ENCODE measurements around the gene NF1. TPM values are rescaled to one million over a fixed set of nuclear protein-coding genes. Genes with fewer than 3 reads are reported as not detected.
"Not testable (repeated sequence)": the region's sequence is repeated elsewhere in the genome, so short reads cannot be mapped to it uniquely, and the experiment has no call there.

NF1 gene
- total RNA-seq, 1 donor from 2014 or later = 69.9 TPM

DNA sequence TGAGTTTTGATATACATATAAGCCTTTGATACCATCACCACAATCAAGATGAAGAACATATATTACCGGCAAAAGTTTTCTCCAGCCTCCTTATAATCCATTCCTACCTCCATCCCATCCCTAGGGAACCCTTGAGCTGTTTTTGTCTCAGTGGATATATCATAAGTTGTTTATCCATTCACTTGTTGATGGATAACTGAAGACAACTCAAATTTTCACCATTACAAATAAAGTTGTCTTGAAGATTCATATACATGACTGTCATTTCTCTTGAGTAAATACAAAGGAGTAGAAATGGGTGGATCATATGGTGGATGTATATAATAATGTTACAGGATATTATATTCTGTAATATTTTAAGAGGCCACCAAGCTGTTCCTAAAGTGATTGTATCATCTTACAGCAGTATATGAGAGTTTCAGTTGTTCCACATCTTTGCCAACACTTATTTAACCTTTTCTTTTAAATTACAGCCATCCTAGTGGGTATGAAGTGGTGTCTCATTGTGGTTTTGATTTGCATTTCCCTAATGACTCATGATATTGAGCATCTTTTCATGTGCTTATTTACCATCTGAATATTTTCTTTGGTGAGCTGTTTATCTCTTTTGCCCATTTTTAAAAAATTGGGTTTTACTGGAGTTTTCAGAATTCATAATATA, 17.4 kb downstream of the NF1 start:
- DNase-seq (ENCODE audit: extremely low spot score, unreplicated experiment) = no peak
- TF ChIP-seq, protein P1, sequence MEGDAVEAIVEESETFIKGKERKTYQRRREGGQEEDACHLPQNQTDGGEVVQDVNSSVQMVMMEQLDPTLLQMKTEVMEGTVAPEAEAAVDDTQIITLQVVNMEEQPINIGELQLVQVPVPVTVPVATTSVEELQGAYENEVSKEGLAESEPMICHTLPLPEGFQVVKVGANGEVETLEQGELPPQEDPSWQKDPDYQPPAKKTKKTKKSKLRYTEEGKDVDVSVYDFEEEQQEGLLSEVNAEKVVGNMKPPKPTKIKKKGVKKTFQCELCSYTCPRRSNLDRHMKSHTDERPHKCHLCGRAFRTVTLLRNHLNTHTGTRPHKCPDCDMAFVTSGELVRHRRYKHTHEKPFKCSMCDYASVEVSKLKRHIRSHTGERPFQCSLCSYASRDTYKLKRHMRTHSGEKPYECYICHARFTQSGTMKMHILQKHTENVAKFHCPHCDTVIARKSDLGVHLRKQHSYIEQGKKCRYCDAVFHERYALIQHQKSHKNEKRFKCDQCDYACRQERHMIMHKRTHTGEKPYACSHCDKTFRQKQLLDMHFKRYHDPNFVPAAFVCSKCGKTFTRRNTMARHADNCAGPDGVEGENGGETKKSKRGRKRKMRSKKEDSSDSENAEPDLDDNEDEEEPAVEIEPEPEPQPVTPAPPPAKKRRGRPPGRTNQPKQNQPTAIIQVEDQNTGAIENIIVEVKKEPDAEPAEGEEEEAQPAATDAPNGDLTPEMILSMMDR (conservative IDR thresholded peaks at IDR 0.05) = no peak
- Mint-ChIP-seq H3K4me1 (ENCODE audit: unreplicated experiment) (peaks cover 33% of the 10 kb centered on the region), H3K27ac (no peak overlapping the region), H3K36me3 (peaks cover 15% of the 10 kb centered on the region), H3K9me3 (no peaks in the 10 kb centered on the region), H3K4me3 (no peak overlapping the region), H3K27me3 (no peaks in the 10 kb centered on the region)

- not testable (repeated sequence) for DNase-seq (ENCODE audit: extremely low spot score, unreplicated experiment); H3K9me3 Mint-ChIP-seq; H3K27me3 Mint-ChIP-seq; H3K4me3 Mint-ChIP-seq; H3K27ac Mint-ChIP-seq
- H3K4me1 Mint-ChIP-seq (ENCODE audit: unreplicated experiment) = peaks cover 33% of the 10 kb centered on the region
- H3K36me3 Mint-ChIP-seq = peaks cover 14% of the 10 kb centered on the region
Observed at GRCh38 chr17:31113368-31113767, 18.6 kb downstream of the NF1 start.

GRCh38 chr17:31113939-31114338, 19.2 kb downstream of the NF1 start:
- Mint-ChIP-seq H3K4me1 (ENCODE audit: unreplicated experiment) (peaks cover 33% of the 10 kb centered on the region), H3K27me3 (no peaks in the 10 kb centered on the region), H3K36me3 (peaks cover 14% of the 10 kb centered on the region), H3K4me3 (no peak overlapping the region), H3K27ac (no peak overlapping the region), H3K9me3 (no peaks in the 10 kb centered on the region)
- TF ChIP-seq, protein P1 (conservative IDR thresholded peaks at IDR 0.05) = no peak
- no peak for DNase-seq (ENCODE audit: extremely low spot score, unreplicated experiment)

DNA sequence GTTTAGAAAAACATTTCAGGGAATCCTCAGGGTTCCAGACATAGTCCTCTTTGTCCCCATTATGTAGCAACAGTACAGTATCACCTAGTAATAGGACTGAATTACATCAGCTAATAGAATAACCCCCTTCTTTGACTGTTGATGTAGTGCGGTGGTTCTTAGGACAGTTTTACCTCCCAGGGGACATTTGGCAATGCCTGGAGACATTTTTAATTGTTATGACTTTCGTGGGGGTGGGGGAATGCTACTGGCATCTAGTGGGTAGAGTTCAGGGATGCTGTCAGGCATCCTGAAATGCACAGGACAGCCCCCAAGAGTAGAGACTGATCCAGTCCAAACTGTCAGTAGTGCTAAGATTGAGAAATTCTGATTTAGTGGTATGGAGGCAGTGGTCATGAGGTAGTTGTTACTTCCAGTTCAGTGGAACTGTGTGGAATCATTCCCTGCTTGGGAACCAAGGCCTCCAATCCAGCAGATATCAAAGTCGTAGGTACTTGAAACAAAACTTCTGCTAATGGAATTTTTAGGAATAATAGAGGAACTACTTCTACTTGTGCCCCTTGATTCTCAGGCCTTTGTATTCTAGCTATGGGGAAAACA, 20.3 kb downstream of the NF1 start:
- no peaks in the 10 kb centered on the region for H3K9me3 Mint-ChIP-seq
- H3K27me3 Mint-ChIP-seq = no peaks in the 10 kb centered on the region
- H3K4me3 Mint-ChIP-seq = no peak overlapping the region
- TF ChIP-seq, protein P1 (conservative IDR thresholded peaks at IDR 0.05) = no peak
- peaks cover 28% of the 10 kb centered on the region for H3K4me1 Mint-ChIP-seq (ENCODE audit: unreplicated experiment)
- no peak for DNase-seq (ENCODE audit: extremely low spot score, unreplicated experiment)
- no peak overlapping the region for H3K27ac Mint-ChIP-seq
- peaks cover 14% of the 10 kb centered on the region for H3K36me3 Mint-ChIP-seq

DNA sequence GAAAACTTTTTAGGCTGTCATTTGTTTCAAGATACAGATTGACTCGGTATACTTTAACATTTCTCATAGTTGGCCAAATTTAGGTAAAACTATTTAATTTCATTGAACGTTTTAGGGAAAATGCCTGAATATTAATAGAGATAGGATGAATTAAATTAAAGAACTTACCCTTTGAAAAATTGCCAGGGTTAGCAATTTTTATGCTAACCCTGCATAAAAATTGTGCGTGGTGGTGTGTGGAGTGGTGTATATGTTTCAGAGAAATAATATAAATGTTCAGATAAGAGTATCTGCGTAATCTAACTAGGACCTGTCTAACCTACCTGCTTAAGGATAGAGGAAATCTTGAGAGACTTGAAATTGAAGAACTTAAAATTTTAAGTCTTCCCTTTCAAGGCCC, 21.4 kb downstream of the NF1 start:
- no peaks in the 10 kb centered on the region for H3K9me3 Mint-ChIP-seq
- no peaks in the 10 kb centered on the region for H3K27me3 Mint-ChIP-seq
- peaks cover 18% of the 10 kb centered on the region for H3K36me3 Mint-ChIP-seq
- DNase-seq (ENCODE audit: extremely low spot score, unreplicated experiment) = no peak
- H3K27ac Mint-ChIP-seq = no peak overlapping the region
- no peak overlapping the region for H3K4me3 Mint-ChIP-seq
- peaks cover 19% of the 10 kb centered on the region for H3K4me1 Mint-ChIP-seq (ENCODE audit: unreplicated experiment)
- TF ChIP-seq, protein P1 (conservative IDR thresholded peaks at IDR 0.05) = no peak

GRCh38 chr17:31122746-31123145, 28.0 kb downstream of the NF1 start:
- no peaks in the 10 kb centered on the region for H3K9me3 Mint-ChIP-seq
- peaks cover 4% of the 10 kb centered on the region for H3K36me3 Mint-ChIP-seq
- H3K27ac Mint-ChIP-seq = no peak overlapping the region
- DNase-seq (ENCODE audit: extremely low spot score, unreplicated experiment) = no peak
- TF ChIP-seq, protein P1 (conservative IDR thresholded peaks at IDR 0.05) = no peak
- no peaks in the 10 kb centered on the region for H3K27me3 Mint-ChIP-seq
- no peaks in the 10 kb centered on the region for H3K4me1 Mint-ChIP-seq (ENCODE audit: unreplicated experiment)
- no peak overlapping the region for H3K4me3 Mint-ChIP-seq

Measured in type B pancreatic cell (in vitro differentiated cells).